ENCODE measurements around the gene CAMKV.

The CAMKV gene

GRCh38 chr3:49813497-49814174 lies 56.1 kb downstream of the CAMKV start, which contains the start of gene UBA7:
Gene UBA7 (minus strand): TSS chr3:49813953. CDS start chr3:49813787, 166 bp downstream.
- Histone ChIP-seq H3K4me3 (ENCODE audit: low read depth, low read length) (no peak within 1 kb of the TSS), H3K4me1 (no peaks in the 10 kb centered on the region)
- no peak for TF ChIP-seq CTCF (IDR thresholded peaks at IDR 0.05)

GRCh38 chr3:49812916-49813496 lies 56.7 kb downstream of the CAMKV start:
- Histone ChIP-seq H3K27ac (no peak overlapping the region), H3K36me3 (ENCODE audit: control insufficient read depth, insufficient read depth, low read length) (no peaks in the 10 kb centered on the region), H3K79me2 (no peaks in the 10 kb centered on the region), H3K4me2 (ENCODE audit: low read length) (peak overlapping the region; percentile 41), H3K4me1 (no peaks in the 10 kb centered on the region), H3K4me3 (ENCODE audit: low read depth, low read length) (no peak overlapping the region), H2AFZ (no peak overlapping the region), H3K9me3 (ENCODE audit: control insufficient read depth, low read length) (no peaks in the 10 kb centered on the region), H3K9ac (no peak overlapping the region), H3K27me3 (ENCODE audit: control insufficient read depth, insufficient read depth, low read length) (no peaks in the 10 kb centered on the region)
- TF ChIP-seq CTCF (IDR thresholded peaks at IDR 0.05) = no peak

More at GRCh38 chr3:49813497-49814174, 56.1 kb downstream of the CAMKV start, which contains the start of gene UBA7:
- Histone ChIP-seq H3K4me2 (ENCODE audit: low read length) (peak within 1 kb of the TSS; percentile 41), H3K27me3 (ENCODE audit: control insufficient read depth, insufficient read depth, low read length) (no peaks in the 10 kb centered on the region), H3K79me2 (no peaks in the 10 kb centered on the region), H3K27ac (peak within 1 kb of the TSS; percentile 49), H3K36me3 (ENCODE audit: control insufficient read depth, insufficient read depth, low read length) (no peaks in the 10 kb centered on the region), H2AFZ (peak within 1 kb of the TSS; percentile 81), H3K9me3 (ENCODE audit: control insufficient read depth, low read length) (no peaks in the 10 kb centered on the region), H3K9ac (no peak within 1 kb of the TSS)

All from parathyroid adenoma (tissue), 2 donors.